OCI-LY1 (cell line): ENCODE results near the gene RPUSD4.
"Not testable (repeated sequence)": the region's sequence is repeated elsewhere in the genome, so short reads cannot be mapped to it uniquely, and the experiment has no call there.

Source experiments
- H2AFZ ChIP-seq: fragments of 200-600 bp; sonication (generic), shearing (Covaris generic); 2 replicates; pipeline ENCODE4 v1.6.0; 2014; ENCODE audit warnings: antibody characterized with exemption, mild to moderate bottlenecking, low read length
- H3F3A ChIP-seq: fragments of 200-600 bp; sonication (generic), shearing (Covaris generic); 2 replicates; pipeline ENCODE4 v1.6.0; 2014; ENCODE audit warnings: mild to moderate bottlenecking, antibody characterized with exemption, low read length, moderate library complexity; ENCODE audit not compliant: insufficient read depth
- H3K27ac ChIP-seq: fragments of 200-600 bp; sonication (generic); 2 replicates; pipeline ENCODE4 v1.5.1; 2014; ENCODE audit warnings: low read length, mixed run types, mild to moderate bottlenecking, low read depth; ENCODE audit not compliant: poor library complexity, severe bottlenecking
- H3K27me3 ChIP-seq: fragments of 200-600 bp; sonication (generic); 2 replicates; pipeline ENCODE4 v1.6.0; 2014; ENCODE audit warnings: antibody characterized with exemption, mild to moderate bottlenecking, low read length, moderate library complexity; ENCODE audit not compliant: insufficient read depth
- H3K36me3 ChIP-seq: fragments of 200-600 bp; sonication (generic); 2 replicates; pipeline ENCODE4 v1.6.1; 2014; ENCODE audit warnings: mild to moderate bottlenecking, antibody characterized with exemption, low read length, moderate library complexity, mixed read lengths; ENCODE audit not compliant: insufficient read depth
- H3K4me1 ChIP-seq: fragments of 200-600 bp; sonication (generic); 2 replicates; pipeline ENCODE4 v1.5.1; 2014; ENCODE audit warnings: mild to moderate bottlenecking, low read length, moderate library complexity; ENCODE audit not compliant: insufficient read depth, severe bottlenecking
- H3K4me2 ChIP-seq: fragments of 200-600 bp; sonication (generic), shearing (Covaris generic); 2 replicates; pipeline ENCODE4 v1.6.1; 2014; ENCODE audit warnings: low read length
- H3K4me3 ChIP-seq: fragments of 200-600 bp; sonication (generic); 2 replicates; pipeline ENCODE4 v1.5.1; 2014; ENCODE audit warnings: low read length, low read depth, mild to moderate bottlenecking, mixed read lengths; ENCODE audit not compliant: poor library complexity, severe bottlenecking
- H3K79me2 ChIP-seq: fragments of 200-600 bp; shearing (Covaris generic); 2 replicates; pipeline ENCODE4 v1.6.1; 2016; ENCODE audit warnings: mixed run types, low read length, mixed read lengths; ENCODE audit not compliant: insufficient read depth
- H3K9ac ChIP-seq: fragments of 200-600 bp; sonication (generic), shearing (Covaris generic); 2 replicates; pipeline ENCODE4 v1.6.1; 2014; ENCODE audit warnings: mild to moderate bottlenecking, low read length, mixed read lengths
- H3K9me2 ChIP-seq: fragments of 200-600 bp; sonication (generic), shearing (Covaris generic); 2 replicates; pipeline ENCODE4 v1.6.1; 2014; ENCODE audit warnings: low read depth, mild to moderate bottlenecking, low read length, mixed read lengths
- H3K9me3 ChIP-seq: fragments of 200-600 bp; shearing (Covaris generic); 2 replicates; pipeline ENCODE4 v1.6.1; 2014; ENCODE audit warnings: low read length, mixed read lengths
- H4K20me1 ChIP-seq: fragments of 200-600 bp; sonication (generic), shearing (Covaris generic); 2 replicates; pipeline ENCODE4 v1.6.0; 2016; ENCODE audit warnings: mild to moderate bottlenecking, low read length; ENCODE audit not compliant: insufficient read depth
- CTCF ChIP-seq: fragments of 200-600 bp; sonication (generic), shearing (Covaris generic); IDR thresholded peaks from 2 replicates; pipeline ENCODE4 v1.5.1; 2017; ENCODE audit warnings: mild to moderate bottlenecking, antibody characterized with exemption, low read length, moderate library complexity, mixed read lengths
- EZH2 ChIP-seq: fragments of 200-600 bp; sonication (generic), shearing (Covaris generic); IDR thresholded peaks from 2 replicates; pipeline ENCODE4 v1.8.0; 2017; ENCODE audit warnings: borderline replicate concordance, mixed run types, mild to moderate bottlenecking, antibody characterized with exemption, low read length, moderate library complexity, mixed read lengths

RPUSD4 gene

GRCh38 chr11:126256216-126256615 is 44.8 kb upstream of the RPUSD4 start:
- no peak overlapping the region for H2AFZ ChIP-seq

GRCh38 chr11:126255507-126255906 is 44.1 kb upstream of the RPUSD4 start:
- not testable (repeated sequence) for H3K4me2 ChIP-seq, H3K27me3 ChIP-seq, H3K79me2 ChIP-seq, H3K27ac ChIP-seq, H3K4me3 ChIP-seq, H3F3A ChIP-seq, H3K4me1 ChIP-seq, H2AFZ ChIP-seq, H4K20me1 ChIP-seq, H3K9me2 ChIP-seq, H3K9me3 ChIP-seq, H3K9ac ChIP-seq
- H3K36me3 ChIP-seq: peaks cover 17% of the 10 kb centered on the region; the same call in 1 of the 2 replicates

More at GRCh38 chr11:126256216-126256615, 44.8 kb upstream of the RPUSD4 start:
- TF ChIP-seq CTCF: no peak
- no peak for TF ChIP-seq EZH2
- no peaks in the 10 kb centered on the region for H3K9me2 ChIP-seq
- no peak overlapping the region for H3K9ac ChIP-seq
- no peaks in the 10 kb centered on the region for H3K4me1 ChIP-seq
- H3K27me3 ChIP-seq: no peaks in the 10 kb centered on the region
- peaks cover 24% of the 10 kb centered on the region; the same call in 1 of the 2 replicates for H3K36me3 ChIP-seq
- no peak overlapping the region for H3K27ac ChIP-seq
- H3K4me3 ChIP-seq: no peak overlapping the region
- H3K9me3 ChIP-seq: no peaks in the 10 kb centered on the region
- H3K4me2 ChIP-seq: no peak overlapping the region
- H3F3A ChIP-seq: no peaks in the 10 kb centered on the region; the same call in 1 of the 2 replicates
- no peaks in the 10 kb centered on the region for H3K79me2 ChIP-seq
- H4K20me1 ChIP-seq: no peaks in the 10 kb centered on the region

GRCh38 chr11:126254819-126255218 is 43.4 kb upstream of the RPUSD4 start:
- H3K27ac ChIP-seq: no peak overlapping the region
- no peaks in the 10 kb centered on the region for H4K20me1 ChIP-seq
- no peak overlapping the region for H3K9ac ChIP-seq
- no peaks in the 10 kb centered on the region for H3K9me3 ChIP-seq
- H3K4me1 ChIP-seq: no peaks in the 10 kb centered on the region
- H3K4me3 ChIP-seq: no peak overlapping the region
- no peak overlapping the region for H2AFZ ChIP-seq
- no peak for TF ChIP-seq EZH2
- TF ChIP-seq CTCF: no peak
- H3K36me3 ChIP-seq: peaks cover 14% of the 10 kb centered on the region; the same call in 1 of the 2 replicates
- no peaks in the 10 kb centered on the region for H3K79me2 ChIP-seq
- H3K9me2 ChIP-seq: no peaks in the 10 kb centered on the region
- H3K27me3 ChIP-seq: no peaks in the 10 kb centered on the region
- H3K4me2 ChIP-seq: no peak overlapping the region
- H3F3A ChIP-seq: no peaks in the 10 kb centered on the region; the same call in 1 of the 2 replicates

GRCh38 chr11:126253265-126253664 is 41.8 kb upstream of the RPUSD4 start:
- Histone ChIP-seq H3K27me3 (no peaks in the 10 kb centered on the region), H3K9me3 (no peaks in the 10 kb centered on the region), H3K79me2 (no peaks in the 10 kb centered on the region), H3F3A (no peaks in the 10 kb centered on the region; the same call in 1 of the 2 replicates), H3K4me3 (no peak overlapping the region), H3K9me2 (no peaks in the 10 kb centered on the region), H4K20me1 (no peaks in the 10 kb centered on the region), H2AFZ (no peak overlapping the region), H3K9ac (no peak overlapping the region), H3K36me3 (peaks cover 14% of the 10 kb centered on the region; the same call in 1 of the 2 replicates), H3K27ac (no peak overlapping the region), H3K4me1 (no peaks in the 10 kb centered on the region), H3K4me2 (no peak overlapping the region)
- no peak for TF ChIP-seq CTCF
- no peak for TF ChIP-seq EZH2
